HG03196 (cell line): ENCODE measurements around the gene JUNB.

Source experiments
- ATAC-seq: cut with Tn5 transposase; IDR thresholded peaks from one replicate; pipeline ENCODE4 v1.9.1; 2021; ENCODE audit not compliant: unreplicated experiment

The JUNB gene

GRCh38 chr19:12840091-12841079 is 49.1 kb downstream of the JUNB start:
- no peak for ATAC-seq

GRCh38 chr19:12841094-12841493 is 49.8 kb downstream of the JUNB start:
- ATAC-seq: no peak

- no peak for ATAC-seq
Observed at GRCh38 chr19:12842511-12842910, 51.2 kb downstream of the JUNB start.
